ENCODE measurements around the gene SPATA31A1. TPM values are rescaled to one million over a fixed set of nuclear protein-coding genes. Genes with fewer than 3 reads are reported as not detected.
"Not testable (repeated sequence)": the region's sequence is repeated elsewhere in the genome, so short reads cannot be mapped to it uniquely, and the experiment has no call there.

Gene SPATA31A1
- not detected for polyA plus RNA-seq (ENCODE audit: insufficient read length in 4 of 4)

GRCh38 chr9:39355369-39355768, at the start of gene SPATA31A1:
SPATA31A1 (plus strand) TSS chr9:39355669; CDS start chr9:39355731, 62 bp downstream.
- DNase-seq (ENCODE audit: low read depth in 4 of 4, low spot score in 3 of 4): not testable (repeated sequence)

GRCh38 chr9:39407261-39408204, 52.1 kb downstream of the SPATA31A1 start:
- DNase-seq (ENCODE audit: low read depth in 4 of 4, low spot score in 3 of 4): not testable (repeated sequence)

GRCh38 chr9:39411254-39411940, 55.9 kb downstream of the SPATA31A1 start:
- not testable (repeated sequence) for DNase-seq (ENCODE audit: low read depth in 4 of 4, low spot score in 3 of 4)

Other genes starting within 250 kb of the SPATA31A1 start
- gene CNTNAP3, start 67.5 kb upstream of the SPATA31A1 start, polyA plus RNA-seq (ENCODE audit: insufficient read length in 4 of 4): 1 to 10 TPM; 3.1 to 4.6 (median 3.7) TPM